PFSK-1 (cell line): ENCODE measurements around the gene PTGER3.

Experiments
- FOXP2 ChIP-seq: optimal IDR thresholded peaks from 2 replicates; pipeline ENCODE3; 2011; ENCODE audit warnings: borderline replicate concordance, control low read depth, inconsistent platforms; ENCODE audit not compliant: insufficient read depth; ENCODE audit errors: extremely low read length, extremely low read depth
- POLR2AphosphoS5 ChIP-seq: IDR thresholded peaks from 2 replicates; pipeline ENCODE4 v1.6.1; 2012; ENCODE audit warnings: low read depth, mild to moderate bottlenecking, control low read depth, low read length, moderate library complexity
- REST ChIP-seq, 2 experiments: IDR thresholded peaks; 2 replicates each; pipeline versions ENCODE4 v1.6.1 to v1.8.0; 2011 to 2012; ENCODE audit warnings: low read depth in 2 of 2, low read length in 2 of 2, control low read depth in 1 of 2, inconsistent platforms in 1 of 2, mild to moderate bottlenecking in 1 of 2, moderate library complexity in 1 of 2; ENCODE audit not compliant: insufficient read depth in 1 of 2
- SIN3A ChIP-seq: IDR thresholded peaks from 2 replicates; pipeline ENCODE4 v1.6.1; 2012; ENCODE audit warnings: mild to moderate bottlenecking, low read length, moderate library complexity, borderline replicate concordance; ENCODE audit not compliant: insufficient read depth
- TAF1 ChIP-seq: IDR thresholded peaks from 2 replicates; pipeline ENCODE4 v1.6.1; 2012; ENCODE audit warnings: low read length, control low read depth, borderline replicate concordance; ENCODE audit not compliant: insufficient read depth

The PTGER3 gene

GRCh38 chr1:70973754-70974153 lies 73.9 kb downstream of the PTGER3 start:
- TF ChIP-seq POLR2AphosphoS5 (no peak), REST (IDR thresholded peaks at IDR 0.05; ENCODE audit: insufficient read depth in 1 of 2, low read depth in 2 of 2, low read length in 2 of 2) (no peak), SIN3A (no peak)

GRCh38 chr1:70970407-70970806 lies 77.2 kb downstream of the PTGER3 start:
- TF ChIP-seq POLR2AphosphoS5 (no peak), REST (IDR thresholded peaks at IDR 0.05; ENCODE audit: insufficient read depth in 1 of 2, low read depth in 2 of 2, low read length in 2 of 2) (no peak), SIN3A (no peak), FOXP2 (no peak), TAF1 (no peak)

- TF ChIP-seq SIN3A = no peak
- TF ChIP-seq POLR2AphosphoS5 = no peak
- no peak for TF ChIP-seq FOXP2
- no peak for TF ChIP-seq REST (IDR thresholded peaks at IDR 0.05; ENCODE audit: insufficient read depth in 1 of 2, low read depth in 2 of 2, low read length in 2 of 2)
- no peak for TF ChIP-seq TAF1
Observed at GRCh38 chr1:70966018-70966638, 81.5 kb downstream of the PTGER3 start.

GRCh38 chr1:70963374-70963773 lies 84.2 kb downstream of the PTGER3 start:
- TF ChIP-seq REST (IDR thresholded peaks at IDR 0.05; ENCODE audit: insufficient read depth in 1 of 2, low read depth in 2 of 2, low read length in 2 of 2) = no peak
- TF ChIP-seq FOXP2 = no peak
- TF ChIP-seq TAF1 = no peak
- no peak for TF ChIP-seq SIN3A
- no peak for TF ChIP-seq POLR2AphosphoS5
